C4-2B (cell line): Measurements from ENCODE around the gene YPEL1.

Source experiments
- ZFX ChIP-seq: fragments of 450-650 bp; IDR thresholded peaks from 2 replicates; pipeline ENCODE4 v1.6.1; 2017
- TF ChIP-seq, protein P1 (sequence below): fragments of 450-650 bp; conservative IDR thresholded peaks from 2 replicates; pipeline ENCODE4 v1.5.1; 2017; ENCODE audit warnings: mild to moderate bottlenecking

DNA sequence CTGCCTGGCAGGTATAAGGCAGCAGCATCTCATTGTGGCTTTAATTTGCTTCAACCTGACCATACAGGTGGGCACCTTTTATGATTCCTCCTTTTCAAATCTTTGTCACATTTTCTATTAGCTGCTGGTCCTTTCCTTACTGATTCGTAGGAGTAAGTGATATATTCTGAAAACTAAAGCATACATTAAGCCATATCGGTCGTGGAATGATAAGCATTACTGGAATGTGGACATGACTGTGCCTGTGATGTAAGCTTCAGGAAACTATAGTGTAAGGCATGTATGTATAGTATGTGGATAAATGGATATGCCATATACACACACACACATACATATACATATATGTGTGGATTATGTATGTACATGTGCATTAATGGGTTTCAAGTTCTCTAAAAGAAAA, 20.8 kb downstream of the YPEL1 start:
- TF ChIP-seq, protein P1, sequence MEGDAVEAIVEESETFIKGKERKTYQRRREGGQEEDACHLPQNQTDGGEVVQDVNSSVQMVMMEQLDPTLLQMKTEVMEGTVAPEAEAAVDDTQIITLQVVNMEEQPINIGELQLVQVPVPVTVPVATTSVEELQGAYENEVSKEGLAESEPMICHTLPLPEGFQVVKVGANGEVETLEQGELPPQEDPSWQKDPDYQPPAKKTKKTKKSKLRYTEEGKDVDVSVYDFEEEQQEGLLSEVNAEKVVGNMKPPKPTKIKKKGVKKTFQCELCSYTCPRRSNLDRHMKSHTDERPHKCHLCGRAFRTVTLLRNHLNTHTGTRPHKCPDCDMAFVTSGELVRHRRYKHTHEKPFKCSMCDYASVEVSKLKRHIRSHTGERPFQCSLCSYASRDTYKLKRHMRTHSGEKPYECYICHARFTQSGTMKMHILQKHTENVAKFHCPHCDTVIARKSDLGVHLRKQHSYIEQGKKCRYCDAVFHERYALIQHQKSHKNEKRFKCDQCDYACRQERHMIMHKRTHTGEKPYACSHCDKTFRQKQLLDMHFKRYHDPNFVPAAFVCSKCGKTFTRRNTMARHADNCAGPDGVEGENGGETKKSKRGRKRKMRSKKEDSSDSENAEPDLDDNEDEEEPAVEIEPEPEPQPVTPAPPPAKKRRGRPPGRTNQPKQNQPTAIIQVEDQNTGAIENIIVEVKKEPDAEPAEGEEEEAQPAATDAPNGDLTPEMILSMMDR, result no peak
- TF ChIP-seq ZFX, result no peak
